K562 (cell line): Measurements from ENCODE around the gene NF1. TPM values are rescaled to one million over a fixed set of nuclear protein-coding genes. Genes with fewer than 3 reads are reported as not detected.

Source experiments
- DMBX1 ChIP-seq: fragments of 250-450 bp; sonication (Bioruptor Pico); IDR thresholded peaks from 2 replicates; pipeline ENCODE4 v1.8.0; 2022; ENCODE audit warnings: inconsistent platforms, mild to moderate bottlenecking, moderate library complexity, borderline replicate concordance
- EGR1 ChIP-seq: fragments of 450-650 bp; conservative IDR thresholded peaks from 2 replicates; pipeline ENCODE4 v1.6.1; 2017; ENCODE audit warnings: mild to moderate bottlenecking
- FOXA3 ChIP-seq, 2 experiments: fragments of 450-650 bp in 1 of 2; sonication (generic) in 1 of 2; formaldehyde crosslinking; IDR thresholded peaks in 1 of 2; conservative IDR thresholded peaks in 1 of 2; 2 replicates each; pipeline versions ENCODE4 v1.4.0 to v1.8.0; 2020 to 2022; ENCODE audit warnings: mild to moderate bottlenecking in 2 of 2, missing genetic modification reagents in 1 of 2
- GTF2A2 ChIP-seq: IDR thresholded peaks from 2 replicates; pipeline ENCODE4 v1.6.1; 2016; ENCODE audit warnings: mild to moderate bottlenecking, missing genetic modification characterization, missing compliant biosample characterization
- KDM4B ChIP-seq, 2 experiments: fragments of 450-650 bp in 1 of 2; sonication (generic) in 1 of 2; IDR thresholded peaks; 2 replicates each; pipeline ENCODE4 v1.6.1; 2016 to 2017; ENCODE audit warnings: borderline replicate concordance in 2 of 2, antibody characterized with exemption in 1 of 2, low read depth in 1 of 2, mild to moderate bottlenecking in 1 of 2
- KLF13 ChIP-seq: fragments of 450-650 bp; IDR thresholded peaks from 2 replicates; pipeline ENCODE4 v1.6.1; 2016; ENCODE audit warnings: missing genetic modification characterization, low read depth, mild to moderate bottlenecking, missing compliant biosample characterization, moderate library complexity, borderline replicate concordance
- MBD2 ChIP-seq: sonication (generic); IDR thresholded peaks from 2 replicates; pipeline ENCODE4 v1.6.1; 2016; ENCODE audit warnings: low read depth, borderline replicate concordance
- NELFE ChIP-seq: IDR thresholded peaks from 2 replicates; pipeline ENCODE4 v1.6.1; 2011; ENCODE audit warnings: mild to moderate bottlenecking; ENCODE audit not compliant: insufficient read depth, insufficient read length
- PBX2 ChIP-seq, 2 experiments: IDR thresholded peaks in 1 of 2; conservative IDR thresholded peaks in 1 of 2; 2 replicates each; pipeline ENCODE4 v1.6.1; 2016; ENCODE audit warnings: low read depth in 2 of 2, mild to moderate bottlenecking in 1 of 2, missing compliant biosample characterization in 1 of 2, missing genetic modification characterization in 1 of 2, moderate library complexity in 1 of 2
- PML ChIP-seq: IDR thresholded peaks from 2 replicates; pipeline ENCODE4 v1.6.1; 2012; ENCODE audit warnings: low read length, inconsistent platforms
- POLR2AphosphoS2 ChIP-seq: IDR thresholded peaks from 2 replicates; pipeline ENCODE4 v1.6.1; 2012; ENCODE audit warnings: low read length, improper control_type of control experiment
- ZBTB33 ChIP-seq: sonication (generic); formaldehyde crosslinking; IDR thresholded peaks from 2 replicates; pipeline ENCODE4 v1.8.1; 2023; ENCODE audit warnings: mild to moderate bottlenecking, missing genetic modification reagents
- ZC3H8 ChIP-seq: fragments of 450-650 bp; IDR thresholded peaks from 2 replicates; pipeline ENCODE4 v1.6.1; 2017
- ZNF444 ChIP-seq: fragments of 250-450 bp; sonication (Bioruptor Pico); IDR thresholded peaks from 2 replicates; pipeline ENCODE4 v1.4.0; 2020; ENCODE audit warnings: mild to moderate bottlenecking, moderate library complexity
- ZNF639 ChIP-seq, 2 experiments: fragments of 200-800 bp in 1 of 2; sonication (Bioruptor generic) in 1 of 2; sonication (generic) in 1 of 2; formaldehyde crosslinking in 1 of 2; IDR thresholded peaks in 1 of 2; conservative IDR thresholded peaks in 1 of 2; 2 replicates each; pipeline versions ENCODE4 v1.5.0 to v1.6.1; 2016 to 2020; ENCODE audit warnings: missing compliant biosample characterization in 1 of 2, missing genetic modification characterization in 1 of 2, missing genetic modification reagents in 1 of 2
- ZNF655 ChIP-seq: fragments of 250-450 bp; sonication (Bioruptor Pico); IDR thresholded peaks from 2 replicates; pipeline ENCODE4 v1.5.0; 2021
- ZNF740 ChIP-seq, 3 experiments: fragments of 200-800 bp in 1 of 3; sonication (Bioruptor generic) in 1 of 3; sonication (generic) in 1 of 3; formaldehyde crosslinking in 1 of 3; IDR thresholded peaks; 2 replicates each; pipeline versions ENCODE4 v1.6.1 to v1.8.0; 2016 to 2022; ENCODE audit warnings: mild to moderate bottlenecking in 2 of 3, missing compliant biosample characterization in 2 of 3, missing genetic modification characterization in 2 of 3, missing genetic modification reagents in 1 of 3
- polyA plus RNA-seq, 8 experiments: library from polyadenylated mRNA; depleted of rRNA in 4 of 8; stranded (reverse) in 5 of 8; unstranded in 3 of 8; fragments of >200 nt; fragmentation: Nextera tagmentation in 2 of 8; fragmentation: Illumina TruSeq in 1 of 8; extraction: Ambion mirVana in 2 of 8; extraction: Trizol in 1 of 8; gene quantifications; 2 replicates each; pipeline versions ENCODE4 v1.2.1 to v1.2.3, GENCODE V29; 2011 to 2014; ENCODE audit warnings: inconsistent platforms in 1 of 8, missing spikeins in 1 of 8
- total RNA-seq, 7 experiments: library from RNA; depleted of rRNA in 6 of 7; stranded (reverse); fragments of >200 nt in 6 of 7; fragmentation: Illumina TruSeq in 2 of 7; extraction: Trizol in 2 of 7; gene quantifications; 2 replicates each; pipeline versions ENCODE4 v1.2.1 to v1.2.3, GENCODE V29; 2011 to 2021; ENCODE audit warnings: low replicate concordance in 1 of 7

NF1 gene
- total and polyA plus RNA-seq, 9 of the 15 experiments (the other 6 are each of a cell fraction or from before 2014, with no cell fraction given): 3.4 to 41.9 (median 24.3) TPM

GRCh38 chr17:31052187-31052889 lies 42.4 kb upstream of the NF1 start (continued):
- TF ChIP-seq KLF13 (tag) (no peak), POLR2AphosphoS2 (no peak), EGR1 (no peak), FOXA3 (CRISPR knock-in tag; conservative IDR thresholded peaks at IDR 0.05 in 1 of 2, IDR thresholded peaks at IDR 0.05 in 1 of 2) (0 out of 4 replicates have a peak, but pooled peaks of 1 of the 2 experiments have one; percentile 17), PBX2 (CRISPR knock-in tag; IDR thresholded peaks at IDR 0.05; ENCODE audit: low read depth) (no peak), PBX2 (tag; conservative IDR thresholded peaks at IDR 0.05; ENCODE audit: low read depth) (peak; percentile 56), PML (no peak), MBD2 (no peak), KDM4B (IDR thresholded peaks at IDR 0.05; ENCODE audit: borderline replicate concordance in 2 of 2, low read depth in 1 of 2) (no peak), ZBTB33 (CRISPR knock-in tag) (no peak), ZNF639 (CRISPR knock-in tag; conservative IDR thresholded peaks at IDR 0.05 in 1 of 2, IDR thresholded peaks at IDR 0.05 in 1 of 2) (no peak), ZC3H8 (no peak), ZNF444 (CRISPR knock-in tag) (no peak), GTF2A2 (tag) (no peak), NELFE (no peak), ZNF655 (CRISPR knock-in tag) (no peak), ZNF740 (CRISPR knock-in tag; IDR thresholded peaks at IDR 0.05) (no peak), ZNF740 (tag; IDR thresholded peaks at IDR 0.05) (no peak), DMBX1 (peak; percentile 36; the same call in 1 of the 2 replicates)
